GM18498 (cell line): ENCODE measurements around the gene DECR2.

ENCODE experiments used
- ATAC-seq: cut with Tn5 transposase; IDR thresholded peaks from one replicate; pipeline ENCODE4 v1.9.1; 2021; ENCODE audit warnings: mild to moderate bottlenecking, moderate library complexity; ENCODE audit not compliant: unreplicated experiment

The DECR2 gene

DNA sequence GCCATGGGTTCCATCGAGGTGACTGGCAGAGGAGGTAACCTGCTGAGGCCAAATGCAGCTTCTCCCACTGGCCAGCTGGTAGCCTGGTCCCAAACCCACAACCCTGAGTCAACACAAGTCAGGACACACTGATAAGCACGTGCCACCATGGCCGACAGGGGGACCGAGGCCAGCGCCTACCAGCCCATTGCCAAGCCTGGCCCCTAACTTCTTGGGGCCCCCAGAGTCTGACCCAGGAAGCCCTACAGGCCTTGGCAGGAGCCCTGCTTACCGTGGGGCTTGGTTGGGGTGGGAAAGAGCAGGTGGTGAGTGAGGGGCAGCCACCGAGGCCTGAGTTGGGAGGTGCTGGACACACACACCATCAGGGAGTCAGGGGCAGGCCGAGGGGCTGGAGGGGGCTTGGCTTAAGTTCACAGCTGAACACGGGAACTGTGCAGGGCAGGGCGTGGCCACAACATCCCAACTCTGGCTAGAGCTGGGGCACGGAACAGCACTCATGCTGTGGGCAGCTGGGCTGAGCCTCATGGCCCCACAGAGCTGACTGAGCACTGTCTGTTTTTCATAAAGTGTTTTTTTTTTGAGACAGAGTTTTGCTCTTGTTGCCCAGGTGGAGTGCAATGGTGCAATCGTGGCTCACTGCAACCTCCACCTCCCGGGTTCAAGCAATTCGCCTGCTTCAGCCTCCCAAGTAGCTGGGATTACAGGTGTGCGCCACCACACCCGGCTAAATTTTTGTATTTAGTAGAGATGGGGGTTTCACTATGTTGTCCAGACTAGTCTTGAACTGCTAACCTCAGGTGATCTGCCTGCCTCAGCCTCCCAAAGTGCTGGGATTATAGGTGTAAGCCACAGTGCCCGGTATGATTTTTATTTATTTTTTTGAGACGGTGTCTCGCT is 36.8 kb upstream of the DECR2 start:
- ATAC-seq = no peak

GRCh38 chr16:366476-366875 is 35.2 kb upstream of the DECR2 start:
- ATAC-seq = no peak

- ATAC-seq = no peak
Measured at GRCh38 chr16:367333-367903, 34.3 kb upstream of the DECR2 start.

- ATAC-seq = no peak
Measured at GRCh38 chr16:368388-369158, 33.1 kb upstream of the DECR2 start.

- no peak for ATAC-seq
Measured at GRCh38 chr16:369275-369865, 32.3 kb upstream of the DECR2 start.

- ATAC-seq = no peak
Measured at GRCh38 chr16:369866-370436, 31.7 kb upstream of the DECR2 start.

- ATAC-seq = peak; percentile 84
Measured at GRCh38 chr16:370443-370842, 31.2 kb upstream of the DECR2 start, which contains the start of gene MRPL28. TSS of gene MRPL28 (minus strand) at chr16:370538. CDS start at chr16:370218, 320 bp downstream.

GRCh38 chr16:370979-371514 is 30.6 kb upstream of the DECR2 start:
- ATAC-seq = no peak

DNA sequence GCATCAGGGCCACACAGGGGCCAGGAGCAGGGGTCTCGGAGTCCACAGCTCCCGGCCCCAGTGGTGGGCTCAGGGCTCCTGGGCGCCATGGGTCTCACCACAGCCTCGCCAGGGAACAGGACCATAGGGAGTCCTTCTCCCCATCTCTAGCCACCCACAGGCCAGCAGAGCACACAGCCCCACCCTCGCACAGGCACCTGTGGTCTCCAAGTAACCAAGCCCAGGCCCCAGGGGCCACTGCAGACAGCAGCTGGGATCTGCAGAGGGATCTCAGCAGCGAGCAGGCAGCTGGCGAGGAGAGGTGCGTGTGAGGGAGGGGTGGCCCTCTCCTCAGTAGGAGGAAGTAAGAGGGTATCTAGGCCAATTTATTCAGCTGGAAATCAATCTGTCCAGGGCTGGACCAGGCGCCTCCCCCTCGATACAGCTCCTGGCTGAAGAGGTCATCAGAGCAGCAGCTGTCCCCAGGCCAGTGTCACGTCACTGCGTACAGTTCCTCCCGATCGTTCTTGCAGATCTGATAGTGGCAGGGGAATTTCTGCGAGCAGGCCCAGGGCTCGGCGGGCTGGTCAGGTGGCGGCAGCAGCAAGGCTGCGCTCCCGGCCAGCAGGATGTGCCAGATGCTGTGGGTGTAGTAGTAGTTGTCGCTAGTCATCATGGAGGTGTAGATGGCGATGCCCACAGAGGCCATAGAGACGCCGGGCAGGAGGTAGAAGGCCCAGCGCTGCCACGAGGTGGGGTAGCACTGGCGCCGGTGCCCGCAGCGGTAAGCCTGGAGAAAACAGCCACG is 30.0 kb upstream of the DECR2 start:
- no peak for ATAC-seq

GRCh38 chr16:372302-372983 is 29.2 kb upstream of the DECR2 start:
- ATAC-seq = no peak

DNA sequence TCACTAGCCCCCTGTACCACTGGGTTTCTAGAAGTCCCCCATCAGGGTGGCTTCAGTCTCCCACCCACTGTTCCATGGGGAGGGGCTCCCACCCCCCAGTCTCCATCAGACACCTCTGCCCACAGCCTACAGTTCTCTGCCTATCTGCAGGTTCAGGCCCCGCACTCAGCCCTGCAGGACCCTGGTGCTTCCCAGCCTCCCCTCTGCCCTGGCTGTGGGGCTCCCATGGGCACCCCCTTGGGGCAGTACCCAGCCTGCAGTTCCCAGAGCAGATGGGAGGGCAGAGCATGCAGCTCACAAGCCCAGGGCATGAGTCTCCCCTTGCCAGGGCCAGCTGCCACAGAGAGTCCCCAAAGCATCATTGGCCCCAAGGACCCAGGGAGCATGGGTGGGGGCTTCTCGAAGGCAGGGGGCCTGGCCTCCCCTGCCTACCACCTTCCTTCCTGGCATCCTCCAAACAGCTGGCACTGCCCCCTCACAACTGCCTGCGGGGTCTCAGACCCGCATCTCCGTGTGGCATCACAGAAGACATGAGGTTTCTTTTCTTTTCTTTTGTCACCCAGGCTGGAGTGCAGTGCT is 28.6 kb upstream of the DECR2 start:
- ATAC-seq = no peak

DNA sequence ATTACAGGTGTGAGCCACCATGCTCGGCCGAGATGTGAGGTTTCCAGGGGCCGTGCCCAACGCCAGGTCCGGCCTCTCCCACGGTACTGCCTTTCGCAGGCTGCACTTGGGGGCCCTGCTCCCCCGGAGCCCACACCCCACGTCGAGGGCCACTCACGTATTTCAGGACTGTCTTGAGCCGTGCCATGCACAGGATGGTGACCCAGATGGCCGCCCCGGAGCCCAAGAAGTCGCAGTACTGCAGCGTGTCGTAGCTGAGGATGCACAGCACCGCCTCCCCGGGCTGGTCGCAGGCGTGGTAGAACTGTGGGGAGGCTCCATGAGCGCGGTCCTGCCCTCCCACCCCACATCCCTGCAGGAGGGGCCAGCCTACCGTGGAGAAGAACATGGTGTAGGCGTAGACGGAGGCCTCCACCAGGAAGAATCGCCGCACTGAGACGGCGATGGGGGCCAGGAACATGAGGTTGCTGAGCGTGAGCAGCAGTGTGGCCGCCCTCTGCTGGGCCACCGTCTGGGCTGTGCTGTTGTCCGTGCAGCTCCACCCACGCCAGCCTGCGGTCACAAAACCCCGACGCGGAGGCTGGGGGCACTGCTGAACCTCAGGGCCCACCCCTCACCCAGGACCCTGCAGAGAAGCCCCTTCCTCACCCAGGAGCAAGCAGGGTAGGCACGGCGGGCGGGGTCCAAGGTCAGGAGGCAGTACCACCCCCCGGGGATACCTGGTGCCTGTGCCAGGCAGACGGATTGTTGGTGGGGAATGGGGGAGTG is 27.7 kb upstream of the DECR2 start:
- ATAC-seq = no peak

DNA sequence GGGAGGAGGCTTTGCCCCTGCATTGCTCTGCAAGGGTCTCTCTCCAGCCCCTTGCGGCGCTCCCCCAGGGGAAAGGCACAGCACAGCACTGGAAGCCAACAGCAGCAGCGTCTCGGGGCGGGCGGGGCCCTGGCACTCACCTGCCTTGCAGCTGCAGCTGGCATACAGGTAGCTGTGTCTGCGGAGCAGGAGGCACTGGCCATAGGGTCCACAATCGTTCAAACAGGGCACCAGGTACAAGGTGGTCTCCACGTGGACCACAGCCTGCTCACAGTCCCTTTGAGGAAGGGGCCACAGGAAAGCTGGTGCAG is 27.1 kb upstream of the DECR2 start:
- no peak for ATAC-seq

DNA sequence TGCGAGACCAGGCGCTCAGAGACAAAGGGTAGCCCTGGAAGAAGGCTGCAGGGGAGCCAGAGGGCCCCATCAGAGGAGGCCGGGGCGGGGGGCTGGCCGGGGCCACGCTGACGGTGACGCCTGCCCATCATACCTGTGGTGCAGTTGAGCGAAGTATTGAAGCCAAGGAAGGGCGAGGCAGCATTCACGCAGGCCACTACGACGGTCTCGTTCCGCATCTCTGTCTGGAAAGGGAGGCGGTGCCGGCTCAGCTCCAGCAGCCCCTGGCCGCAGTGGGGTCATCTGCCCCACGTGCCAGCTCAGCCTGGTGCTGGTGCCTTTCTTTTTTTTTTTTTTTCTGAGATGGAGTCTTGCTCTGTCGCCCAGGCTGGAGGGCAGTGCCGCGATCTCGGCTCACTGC is 26.5 kb upstream of the DECR2 start:
- no peak for ATAC-seq

GRCh38 chr16:375927-376816 is 25.5 kb upstream of the DECR2 start:
- ATAC-seq = no peak

DNA sequence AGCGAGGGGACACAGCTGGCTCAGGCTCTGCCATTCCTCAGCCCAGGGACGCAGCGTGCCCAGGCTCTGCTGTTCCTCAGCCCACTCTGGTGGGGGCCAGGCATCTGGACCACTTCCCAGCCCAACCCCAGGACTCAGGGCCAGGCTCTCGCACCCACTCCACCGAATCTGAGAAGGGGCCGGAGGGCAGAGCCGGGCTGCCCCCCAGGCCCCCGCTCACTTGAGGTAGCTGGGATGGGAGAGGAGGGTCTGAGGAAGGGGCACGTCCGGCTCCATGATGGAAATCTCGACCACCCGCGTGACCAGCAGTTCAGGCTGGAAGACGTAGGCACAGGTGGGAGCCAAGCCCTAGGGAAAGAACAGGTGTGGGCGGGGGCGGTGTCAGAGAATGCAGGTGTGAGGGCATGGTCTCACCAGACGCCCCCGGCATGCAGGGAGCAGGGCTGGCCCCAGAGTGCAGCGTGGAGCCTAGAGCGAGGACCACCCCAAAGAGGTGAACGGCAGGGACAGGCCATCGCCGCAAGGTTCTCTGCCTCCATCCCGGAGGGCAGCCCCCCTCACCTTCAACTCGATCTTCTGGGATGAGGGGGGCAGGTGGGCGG is 24.8 kb upstream of the DECR2 start:
- ATAC-seq = no peak

- ATAC-seq = no peak
Measured at GRCh38 chr16:377419-377951, 24.2 kb upstream of the DECR2 start.
